BJ (cell line): ENCODE data around the gene C10orf71. TPM values are rescaled to one million over a fixed set of nuclear protein-coding genes. Genes with fewer than 3 reads are reported as not detected.

Experiments
- CTCF ChIA-PET: fragments of 350-600 bp; formaldehyde crosslinking; extraction: SDS; loops from one replicate; lab custom pipeline; 2021; ENCODE audit warnings: antibody characterized with exemption, inconsistent platforms; lab: Yijun Ruan, JAX
- POLR2A ChIA-PET: fragments of 300-600 bp; sonication (Branson Sonifier 250); formaldehyde crosslinking; extraction: SDS; loops from one replicate; lab custom pipeline; 2021; ENCODE audit warnings: antibody characterized with exemption; lab: Charles Lee
- DNase-seq: peaks from one replicate; pipeline ENCODE4 v3.0.0-alpha.2; 2011; ENCODE audit warnings: low read depth
- H3K27me3 ChIP-seq: 2 replicates; pipeline ENCODE4 v1.6.0; 2011; ENCODE audit warnings: low read length; ENCODE audit not compliant: control insufficient read depth, insufficient read depth
- H3K36me3 ChIP-seq: 2 replicates; pipeline ENCODE4 v1.5.1; 2011; ENCODE audit warnings: low read length; ENCODE audit not compliant: control insufficient read depth, insufficient read depth
- H3K4me3 ChIP-seq: 2 replicates; pipeline ENCODE4 v1.5.1; 2011; ENCODE audit warnings: low read depth, mild to moderate bottlenecking, control low read depth, low read length
- CTCF ChIP-seq: IDR thresholded peaks from 2 replicates; pipeline ENCODE4 v1.5.1; 2011; ENCODE audit warnings: low read depth, mild to moderate bottlenecking, control low read depth, inconsistent platforms, low read length, moderate library complexity; ENCODE audit not compliant: insufficient read depth
- polyA plus RNA-seq: library from polyadenylated mRNA; depleted of rRNA; stranded (reverse); fragments of >200 nt; gene quantifications from 2 replicates; pipeline ENCODE4 v1.2.3, GENCODE V29; 2011

The C10orf71 gene
- polyA plus RNA-seq, 1 experiment, result not detected

GRCh38 chr10:49296836-49297235 lies 2.1 kb upstream of the C10orf71 start:
- H3K36me3 ChIP-seq, result no peaks in the 10 kb centered on the region
- ChIA-PET POLR2A (no interaction called here), CTCF (interaction anchor here (0.7 kb wide), 1 partner anchor 361 kb away, joined by 3 read pairs; no protein-coding TSS in a partner anchor)
- DNase-seq, result no peak
- H3K27me3 ChIP-seq, result peaks cover 18% of the 10 kb centered on the region
- TF ChIP-seq CTCF, result no peak
- H3K4me3 ChIP-seq, result no peak overlapping the region

GRCh38 chr10:49297818-49298670 lies 926 bp upstream of the C10orf71 start:
- peaks cover 18% of the 10 kb centered on the region for H3K27me3 ChIP-seq
- no peak overlapping the region for H3K4me3 ChIP-seq
- ChIA-PET POLR2A (no interaction called here), CTCF (no interaction called here)
- DNase-seq, result no peak
- TF ChIP-seq CTCF, result no peak
- no peaks in the 10 kb centered on the region for H3K36me3 ChIP-seq

GRCh38 chr10:49298671-49298982 lies 343 bp upstream of the C10orf71 start:
- ChIA-PET CTCF (no interaction called here), POLR2A (no interaction called here)
- no peak for DNase-seq
- peaks cover 18% of the 10 kb centered on the region for H3K27me3 ChIP-seq
- no peak for TF ChIP-seq CTCF
- H3K4me3 ChIP-seq, result no peak overlapping the region
- H3K36me3 ChIP-seq, result no peaks in the 10 kb centered on the region

GRCh38 chr10:49299816-49300139 lies 808 bp downstream of the C10orf71 start:
- CTCF ChIA-PET, result no interaction called here
- Histone ChIP-seq H3K4me3 (no peak overlapping the region), H3K36me3 (no peaks in the 10 kb centered on the region), H3K27me3 (peaks cover 18% of the 10 kb centered on the region)
- no peak for DNase-seq
- no peak for TF ChIP-seq CTCF
- POLR2A ChIA-PET, result no interaction called here

GRCh38 chr10:49300140-49300974 lies 1.4 kb downstream of the C10orf71 start:
- Histone ChIP-seq H3K27me3 (peaks cover 18% of the 10 kb centered on the region), H3K36me3 (no peaks in the 10 kb centered on the region), H3K4me3 (no peak overlapping the region)
- ChIA-PET POLR2A (no interaction called here), CTCF (no interaction called here)
- DNase-seq, result no peak
- TF ChIP-seq CTCF, result no peak
